Measurements from ENCODE around the gene MYCBPAP. TPM values are rescaled to one million over a fixed set of nuclear protein-coding genes. Genes with fewer than 3 reads are reported as not detected.

Gene MYCBPAP
- total RNA-seq, 1 experiment from 2014 or later: 2.7 TPM

DNA sequence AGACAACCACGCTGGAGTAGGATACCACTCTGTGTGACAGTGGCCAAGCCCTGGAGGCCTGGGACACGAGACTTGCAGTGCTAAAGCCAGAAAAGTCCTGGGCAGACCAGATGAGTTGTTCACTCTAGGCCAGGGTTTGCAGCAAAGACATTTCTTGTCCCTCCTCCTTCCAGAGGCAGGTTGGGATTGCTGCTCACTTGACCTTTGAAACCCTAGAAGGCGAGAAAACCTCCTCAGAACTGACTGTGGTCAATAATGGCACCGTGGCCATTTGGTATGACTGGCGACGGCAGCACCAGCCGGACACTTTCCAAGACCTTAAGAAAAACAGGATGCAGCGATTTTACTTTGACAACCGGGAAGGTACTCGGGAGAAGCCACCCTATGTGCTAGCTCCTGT lies 14.5 kb downstream of the MYCBPAP start:
- ChIA-PET POLR2A (interaction anchor here (0.5 to 1.5 kb wide), 2 partner anchors 19 to 54 kb away, joined by 5 to 6 read pairs; partner anchors contain the start of gene CHAD), CTCF (interaction anchor here (0.8 to 2.2 kb wide), 10 partner anchors 9 to 173 kb away, joined by 3 to 13 read pairs (median 4); partner anchors contain the start of gene EPN3)
- no peaks in the 10 kb centered on the region for H3K36me3 Mint-ChIP-seq (ENCODE audit: insufficient read depth, unreplicated experiment)
- no peaks in the 10 kb centered on the region for H3K9me3 ChIP-seq
- H3K36me3 ChIP-seq (ENCODE audit: control insufficient read depth, insufficient read depth, low read length): no peaks in the 10 kb centered on the region
- H3K27me3 Mint-ChIP-seq (ENCODE audit: insufficient read depth, unreplicated experiment): no peaks in the 10 kb centered on the region
- H3K27me3 ChIP-seq (replicated peaks; ENCODE audit: control insufficient read depth, insufficient read depth, low read length): no peaks in the 10 kb centered on the region
- H3K4me3 ChIP-seq (ENCODE audit: low read depth, low read length): no peak overlapping the region
- peak overlapping the region; percentile 17 for H3K27ac Mint-ChIP-seq (ENCODE audit: unreplicated experiment)
- intact Hi-C loops (cut with micrococcal nuclease; ENCODE audit: unreplicated experiment): loop anchor here (1.0 kb wide), 1 partner anchor 21 kb away; no protein-coding TSS in a partner anchor
- BruUV-seq (replicated peaks): no TSS peak
- DNase-seq: no peak
- no peaks in the 10 kb centered on the region for H3K9me3 Mint-ChIP-seq (ENCODE audit: unreplicated experiment)
- H3K4me1 ChIP-seq: peaks cover 26% of the 10 kb centered on the region
- TF ChIP-seq, protein P1, sequence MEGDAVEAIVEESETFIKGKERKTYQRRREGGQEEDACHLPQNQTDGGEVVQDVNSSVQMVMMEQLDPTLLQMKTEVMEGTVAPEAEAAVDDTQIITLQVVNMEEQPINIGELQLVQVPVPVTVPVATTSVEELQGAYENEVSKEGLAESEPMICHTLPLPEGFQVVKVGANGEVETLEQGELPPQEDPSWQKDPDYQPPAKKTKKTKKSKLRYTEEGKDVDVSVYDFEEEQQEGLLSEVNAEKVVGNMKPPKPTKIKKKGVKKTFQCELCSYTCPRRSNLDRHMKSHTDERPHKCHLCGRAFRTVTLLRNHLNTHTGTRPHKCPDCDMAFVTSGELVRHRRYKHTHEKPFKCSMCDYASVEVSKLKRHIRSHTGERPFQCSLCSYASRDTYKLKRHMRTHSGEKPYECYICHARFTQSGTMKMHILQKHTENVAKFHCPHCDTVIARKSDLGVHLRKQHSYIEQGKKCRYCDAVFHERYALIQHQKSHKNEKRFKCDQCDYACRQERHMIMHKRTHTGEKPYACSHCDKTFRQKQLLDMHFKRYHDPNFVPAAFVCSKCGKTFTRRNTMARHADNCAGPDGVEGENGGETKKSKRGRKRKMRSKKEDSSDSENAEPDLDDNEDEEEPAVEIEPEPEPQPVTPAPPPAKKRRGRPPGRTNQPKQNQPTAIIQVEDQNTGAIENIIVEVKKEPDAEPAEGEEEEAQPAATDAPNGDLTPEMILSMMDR (IDR thresholded peaks at IDR 0.05; ENCODE audit: insufficient read depth in 1 of 2, low read depth in 1 of 2, low read length in 1 of 2, severe bottlenecking in 1 of 2, unreplicated experiment in 1 of 2): no peak
- no peak overlapping the region for H3K4me3 Mint-ChIP-seq (ENCODE audit: unreplicated experiment)
- H3K4me1 Mint-ChIP-seq (ENCODE audit: low read depth, unreplicated experiment): peaks cover 26% of the 10 kb centered on the region

DNA sequence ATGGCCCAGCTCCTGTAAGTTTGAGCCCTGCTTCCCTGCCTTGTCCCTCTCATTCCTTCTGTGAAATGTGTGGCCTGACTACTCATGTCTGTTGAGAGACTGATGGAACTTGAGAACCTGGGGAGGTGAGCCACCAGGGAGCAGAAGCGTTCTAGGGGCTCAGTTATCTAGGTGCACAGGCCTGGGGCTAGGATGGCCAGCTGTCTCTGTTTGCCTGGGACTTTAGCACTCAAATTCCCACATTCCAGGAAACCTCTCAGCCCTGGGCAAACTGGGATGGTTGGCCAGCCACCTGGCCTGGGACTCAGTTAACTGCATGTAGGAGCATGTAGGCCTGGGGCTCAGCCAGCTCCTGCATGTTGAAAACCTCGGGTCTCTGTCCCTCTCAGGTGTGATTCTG lies 15.0 kb downstream of the MYCBPAP start:
- no peaks in the 10 kb centered on the region for H3K27me3 ChIP-seq (replicated peaks; ENCODE audit: control insufficient read depth, insufficient read depth, low read length)
- no peaks in the 10 kb centered on the region for H3K27me3 Mint-ChIP-seq (ENCODE audit: insufficient read depth, unreplicated experiment)
- H3K36me3 Mint-ChIP-seq (ENCODE audit: insufficient read depth, unreplicated experiment): no peaks in the 10 kb centered on the region
- no peaks in the 10 kb centered on the region for H3K36me3 ChIP-seq (ENCODE audit: control insufficient read depth, insufficient read depth, low read length)
- H3K4me1 Mint-ChIP-seq (ENCODE audit: low read depth, unreplicated experiment): peaks cover 26% of the 10 kb centered on the region
- intact Hi-C loops (cut with micrococcal nuclease; ENCODE audit: unreplicated experiment): loop anchor here (1.0 kb wide), 1 partner anchor 20 kb away; no protein-coding TSS in a partner anchor
- no peak overlapping the region for H3K4me3 ChIP-seq (ENCODE audit: low read depth, low read length)
- POLR2A ChIA-PET: interaction anchor here (0.5 to 1.5 kb wide), 2 partner anchors 19 to 55 kb away, joined by 5 to 6 read pairs; partner anchors contain the start of gene CHAD
- no TSS peak for BruUV-seq (replicated peaks)
- H3K4me3 Mint-ChIP-seq (ENCODE audit: unreplicated experiment): no peak overlapping the region
- no peaks in the 10 kb centered on the region for H3K9me3 Mint-ChIP-seq (ENCODE audit: unreplicated experiment)
- H3K4me1 ChIP-seq: peaks cover 23% of the 10 kb centered on the region
- H3K27ac Mint-ChIP-seq (ENCODE audit: unreplicated experiment): peak overlapping the region; percentile 17
- CTCF ChIA-PET: interaction anchor here (0.7 to 2.2 kb wide), 11 partner anchors 9 to 172 kb away, joined by 3 to 13 read pairs (median 4); partner anchors contain the start of gene EPN3
- DNase-seq: peak; percentile 88 to 94
- no peaks in the 10 kb centered on the region for H3K9me3 ChIP-seq
- TF ChIP-seq, protein P1 (IDR thresholded peaks at IDR 0.05; ENCODE audit: insufficient read depth in 1 of 2, low read depth in 1 of 2, low read length in 1 of 2, severe bottlenecking in 1 of 2, unreplicated experiment in 1 of 2): peak in 1 of 2 experiments; percentile 60

DNA sequence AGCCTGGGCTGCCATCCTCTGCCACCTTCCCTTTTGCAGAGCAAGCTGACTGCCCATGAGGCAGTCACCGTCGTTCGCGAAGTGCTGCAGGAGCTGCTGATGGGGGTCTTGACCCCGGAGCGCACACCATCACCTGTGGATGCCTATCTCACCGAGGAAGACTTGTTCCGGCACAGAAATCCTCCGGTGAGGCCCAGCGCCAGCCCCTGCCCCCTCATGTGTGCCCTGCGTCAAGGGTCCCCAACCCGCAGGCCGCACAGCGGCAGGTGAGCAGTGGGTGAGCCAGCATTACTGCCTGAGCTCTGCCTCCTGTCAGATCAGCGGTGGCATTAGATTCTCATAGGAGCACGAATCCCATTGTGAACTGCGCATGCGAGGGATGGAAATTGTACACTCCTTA lies 16.6 kb downstream of the MYCBPAP start:
- Histone ChIP-seq H3K36me3 (ENCODE audit: control insufficient read depth, insufficient read depth, low read length) (no peaks in the 10 kb centered on the region), H3K9me3 (no peaks in the 10 kb centered on the region), H3K4me1 (peaks cover 23% of the 10 kb centered on the region), H3K27me3 (replicated peaks; ENCODE audit: control insufficient read depth, insufficient read depth, low read length) (no peaks in the 10 kb centered on the region), H3K4me3 (ENCODE audit: low read depth, low read length) (no peak overlapping the region)
- Mint-ChIP-seq H3K36me3 (ENCODE audit: insufficient read depth, unreplicated experiment) (no peaks in the 10 kb centered on the region), H3K4me3 (ENCODE audit: unreplicated experiment) (no peak overlapping the region), H3K9me3 (ENCODE audit: unreplicated experiment) (no peaks in the 10 kb centered on the region), H3K27ac (ENCODE audit: unreplicated experiment) (no peak overlapping the region), H3K27me3 (ENCODE audit: insufficient read depth, unreplicated experiment) (no peaks in the 10 kb centered on the region), H3K4me1 (ENCODE audit: low read depth, unreplicated experiment) (peaks cover 26% of the 10 kb centered on the region)
- ChIA-PET POLR2A (no interaction called here), CTCF (interaction anchor here (0.9 to 1.3 kb wide), 3 partner anchors 18 to 101 kb away, joined by 3 to 9 read pairs (median 5); no protein-coding TSS in a partner anchor)
- TF ChIP-seq, protein P1 (IDR thresholded peaks at IDR 0.05; ENCODE audit: insufficient read depth in 1 of 2, low read depth in 1 of 2, low read length in 1 of 2, severe bottlenecking in 1 of 2, unreplicated experiment in 1 of 2): no peak
- no TSS peak for BruUV-seq (replicated peaks)
- intact Hi-C loops (cut with micrococcal nuclease; ENCODE audit: unreplicated experiment): no loop called here
- no peak for DNase-seq
